H9 (cell line): ENCODE measurements around the gene ELFN1. TPM values are rescaled to one million over a fixed set of nuclear protein-coding genes. Genes with fewer than 3 reads are reported as not detected.

Experiments used
- DNase-seq: peaks from one replicate; pipeline ENCODE4 v3.0.0-alpha.2; 2017
- H2AFZ ChIP-seq: one replicate; pipeline ENCODE4 v1.6.1; 2013; ENCODE audit warnings: mild to moderate bottlenecking, low read length, control low read depth, moderate library complexity
- H2AK5ac ChIP-seq: 2 replicates; pipeline ENCODE4 v1.6.1; 2013; ENCODE audit warnings: low read length, control low read depth, mixed read lengths; ENCODE audit not compliant: insufficient read length
- H2BK120ac ChIP-seq: one replicate; pipeline ENCODE4 v1.6.1; 2013; ENCODE audit warnings: low read depth, mild to moderate bottlenecking, low read length, control low read depth, inconsistent platforms; ENCODE audit not compliant: poor library complexity, severe bottlenecking
- H2BK12ac ChIP-seq: 2 replicates; pipeline ENCODE4 v1.6.1; 2013; ENCODE audit warnings: low read length, control low read depth, mixed read lengths, low read depth; ENCODE audit not compliant: insufficient read length
- H2BK15ac ChIP-seq: 2 replicates; pipeline ENCODE4 v1.6.1; 2013; ENCODE audit warnings: low read depth, low read length, control low read depth
- H2BK20ac ChIP-seq: one replicate; pipeline ENCODE4 v1.6.1; 2013; ENCODE audit warnings: low read depth, mild to moderate bottlenecking, low read length, control low read depth, inconsistent platforms; ENCODE audit not compliant: poor library complexity, severe bottlenecking
- H2BK5ac ChIP-seq: 2 replicates; pipeline ENCODE4 v1.6.1; 2013; ENCODE audit warnings: low read length, control low read depth, mixed read lengths; ENCODE audit not compliant: insufficient read length
- H3K14ac ChIP-seq: 2 replicates; pipeline ENCODE4 v1.6.1; 2013; ENCODE audit warnings: low read length, control low read depth; ENCODE audit not compliant: insufficient read depth
- H3K18ac ChIP-seq: 2 replicates; pipeline ENCODE4 v1.6.1; 2013; ENCODE audit warnings: low read depth, mild to moderate bottlenecking, mixed read lengths, low read length, control low read depth; ENCODE audit not compliant: insufficient read length
- H3K23ac ChIP-seq: 2 replicates; pipeline ENCODE4 v1.6.1; 2013; ENCODE audit warnings: low read length, control low read depth, mixed read lengths, low read depth; ENCODE audit not compliant: insufficient read length
- H3K23me2 ChIP-seq: 2 replicates; pipeline ENCODE4 v1.6.1; 2013; ENCODE audit warnings: low read depth, mild to moderate bottlenecking, mixed read lengths, low read length, control low read depth; ENCODE audit not compliant: insufficient read length, poor library complexity, severe bottlenecking
- H3K27ac ChIP-seq: 2 replicates; pipeline ENCODE4 v1.5.1; 2013; ENCODE audit warnings: low read length, control low read depth, mixed read lengths, low read depth; ENCODE audit not compliant: insufficient read length
- H3K27me3 ChIP-seq: 2 replicates; pipeline ENCODE4 v1.6.1; 2013; ENCODE audit warnings: low read length, control low read depth, inconsistent platforms; ENCODE audit not compliant: insufficient read depth
- H3K4ac ChIP-seq: 2 replicates; pipeline ENCODE4 v1.6.1; 2013; ENCODE audit warnings: low read depth, mild to moderate bottlenecking, control low read depth, inconsistent platforms, low read length, moderate library complexity
- H3K4me1 ChIP-seq: 2 replicates; pipeline ENCODE4 v1.6.1; 2013; ENCODE audit warnings: low read length, control low read depth, inconsistent platforms; ENCODE audit not compliant: insufficient read depth
- H3K4me2 ChIP-seq: 2 replicates; pipeline ENCODE4 v1.6.1; 2013; ENCODE audit warnings: low read length, control low read depth, mixed read lengths; ENCODE audit not compliant: insufficient read length, insufficient read depth
- H3K56ac ChIP-seq: 2 replicates; pipeline ENCODE4 v1.6.1; 2013; ENCODE audit warnings: low read depth, mild to moderate bottlenecking, mixed read lengths, low read length, control low read depth; ENCODE audit not compliant: insufficient read length
- H3K79me1 ChIP-seq: 2 replicates; pipeline ENCODE4 v1.6.1; 2013; ENCODE audit warnings: low read depth, mild to moderate bottlenecking, moderate library complexity, low read length, control low read depth, inconsistent platforms; ENCODE audit not compliant: insufficient read depth, poor library complexity, severe bottlenecking
- H3K79me2 ChIP-seq: 2 replicates; pipeline ENCODE4 v1.6.1; 2013; ENCODE audit warnings: low read length, control low read depth, inconsistent platforms; ENCODE audit not compliant: insufficient read depth
- H3K9ac ChIP-seq: 2 replicates; pipeline ENCODE4 v1.6.1; 2013; ENCODE audit warnings: low read length, control low read depth, mixed read lengths; ENCODE audit not compliant: insufficient read length; ENCODE audit errors: extremely low read depth
- H3K9me3 ChIP-seq: one replicate; pipeline ENCODE4 v1.6.1; 2013; ENCODE audit warnings: low read depth, low read length, inconsistent platforms; ENCODE audit not compliant: control insufficient read depth
- H3T11ph ChIP-seq: one replicate; pipeline ENCODE4 v1.6.1; 2013; ENCODE audit warnings: mild to moderate bottlenecking, low read length, control low read depth, inconsistent platforms
- H4K20me1 ChIP-seq: one replicate; pipeline ENCODE4 v1.6.1; 2013; ENCODE audit not compliant: control insufficient read depth, insufficient read length, insufficient read depth
- H4K5ac ChIP-seq: 2 replicates; pipeline ENCODE4 v1.6.1; 2013; ENCODE audit warnings: low read depth, mild to moderate bottlenecking, mixed read lengths, low read length, control low read depth; ENCODE audit not compliant: insufficient read length
- H4K8ac ChIP-seq: replicated peaks from 2 replicates; pipeline ENCODE4 v1.6.1; 2013; ENCODE audit warnings: low read length, control low read depth, mixed read lengths, low read depth; ENCODE audit not compliant: insufficient read length
- H4K91ac ChIP-seq: 2 replicates; pipeline ENCODE4 v1.6.1; 2013; ENCODE audit warnings: low read depth, mild to moderate bottlenecking, moderate library complexity, mixed read lengths, low read length, control low read depth; ENCODE audit not compliant: insufficient read length
- H3K27ac Mint-ChIP-seq, 3 experiments: 2 replicates in 2 of 3; 3 replicates in 1 of 3; pipeline ENCODE4 v1.8.0; 2020 to 2021; ENCODE audit warnings: mixed read lengths in 3 of 3, mild to moderate bottlenecking in 1 of 3, moderate library complexity in 1 of 3
- H3K27me3 Mint-ChIP-seq: 2 replicates; pipeline ENCODE4 v1.8.0; 2021; ENCODE audit warnings: low read depth, mild to moderate bottlenecking, moderate library complexity, mixed read lengths
- H3K36me3 Mint-ChIP-seq, 3 experiments: 2 replicates in 2 of 3; 3 replicates in 1 of 3; pipeline ENCODE4 v1.8.0; 2020 to 2021; ENCODE audit warnings: low read depth in 3 of 3, mixed read lengths in 3 of 3; ENCODE audit not compliant: insufficient read depth in 1 of 3
- H3K4me1 Mint-ChIP-seq, 2 experiments: 2 replicates each; pipeline ENCODE4 v1.8.0; 2020; ENCODE audit warnings: mixed read lengths in 2 of 2
- H3K4me3 Mint-ChIP-seq, 2 experiments: 2 replicates in 1 of 2; 3 replicates in 1 of 2; pipeline ENCODE4 v1.8.0; 2020 to 2021; ENCODE audit warnings: mild to moderate bottlenecking in 2 of 2, mixed read lengths in 2 of 2, moderate library complexity in 1 of 2
- H3K9me3 Mint-ChIP-seq, 2 experiments: 2 replicates in 1 of 2; 3 replicates in 1 of 2; pipeline ENCODE4 v1.8.0; 2020; ENCODE audit warnings: mild to moderate bottlenecking in 2 of 2, mixed read lengths in 2 of 2, moderate library complexity in 1 of 2
- CTCF ChIP-seq: fragments of 200-600 bp; sonication (generic); conservative IDR thresholded peaks from 3 replicates; pipeline ENCODE4 v1.8.0; 2021; ENCODE audit warnings: antibody characterized with exemption, mild to moderate bottlenecking
- WGBS: extraction: QIAGEN DNeasy Blood & Tissue Kit; methylation state at CpG from one replicate; pipeline ENCODE4 v1.1.7; 2013; ENCODE audit warnings: missing lambda C conversion rate, low lambda C conversion rate, mixed read lengths; ENCODE audit not compliant: insufficient read length; ENCODE audit errors: extremely low coverage; 5-methylcytosine and 5-hydroxymethylcytosine counted together
- total RNA-seq: library from RNA; stranded (reverse); gene quantifications from 2 replicates; pipeline ENCODE4 v1.2.1, GENCODE V29; 2021

ELFN1 gene
- total RNA-seq, 1 experiment from 2014 or later: 3.7 TPM

GRCh38 chr7:1641173-1641572, 28.9 kb upstream of the ELFN1 start:
- Histone ChIP-seq H3K9ac (no peak overlapping the region), H3K27ac (no peak overlapping the region), H3K56ac (no peak overlapping the region), H3K27me3 (no peaks in the 10 kb centered on the region), H2AK5ac (no peak overlapping the region), H4K5ac (no peak overlapping the region), H2BK12ac (no peak overlapping the region), H2BK20ac (no peak overlapping the region), H3K23ac (no peak overlapping the region), H2BK5ac (no peak overlapping the region), H2AFZ (no peak overlapping the region), H3K18ac (no peak overlapping the region), H4K20me1 (no peaks in the 10 kb centered on the region), H3K4ac (no peak overlapping the region), H3K4me1 (no peaks in the 10 kb centered on the region), H3K9me3 (no peaks in the 10 kb centered on the region), H4K91ac (no peak overlapping the region), H3K4me2 (no peak overlapping the region), H3K79me2 (no peaks in the 10 kb centered on the region), H4K8ac (no peak overlapping the region), H2BK120ac (no peak overlapping the region), H3K23me2 (no peaks in the 10 kb centered on the region), H3K79me1 (no peaks in the 10 kb centered on the region), H2BK15ac (no peak overlapping the region), H3K14ac (no peak overlapping the region), H3T11ph (no peak overlapping the region)
- Mint-ChIP-seq H3K4me3 (no peak overlapping the region), H3K27ac (no peak overlapping the region), H3K36me3 (peaks cover 2 to 6% (median 6%) of the 10 kb centered on the region in 3 experiments; a peak in 6 of 7 replicates), H3K9me3 (peaks cover 15 to 16% of the 10 kb centered on the region in 2 experiments), H3K4me1 (no peaks in the 10 kb centered on the region; a peak in 2 of 4 replicates), H3K27me3 (peaks cover 10% of the 10 kb centered on the region)
- TF ChIP-seq CTCF: no peak
- DNase-seq: no peak
- no CpG with 5 or more reads among the region's 11 CpGs for WGBS
